ENCODE data around the gene ABCC11.

Gene ABCC11

DNA sequence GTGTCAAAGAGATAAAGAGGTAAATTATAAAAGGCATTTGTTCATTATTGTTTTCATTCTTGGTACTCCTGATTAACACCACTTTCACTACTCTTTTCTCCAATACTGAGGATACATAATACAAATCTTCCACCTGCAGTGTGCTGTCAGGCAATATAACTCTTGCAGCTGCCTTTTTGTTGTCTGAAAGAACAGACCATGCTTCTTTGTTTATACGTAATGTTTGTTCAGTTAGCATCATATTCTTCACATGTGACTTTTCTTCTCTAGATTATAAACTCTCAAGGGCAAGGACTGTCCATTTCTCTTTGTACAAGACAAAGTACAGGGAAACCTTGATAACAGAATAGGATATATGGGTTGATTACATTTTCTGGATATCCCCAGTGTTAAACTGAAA, 14.2 kb upstream of the ABCC11 start:
- POLR2A ChIA-PET: no interaction called here
- TF ChIP-seq, protein P1, sequence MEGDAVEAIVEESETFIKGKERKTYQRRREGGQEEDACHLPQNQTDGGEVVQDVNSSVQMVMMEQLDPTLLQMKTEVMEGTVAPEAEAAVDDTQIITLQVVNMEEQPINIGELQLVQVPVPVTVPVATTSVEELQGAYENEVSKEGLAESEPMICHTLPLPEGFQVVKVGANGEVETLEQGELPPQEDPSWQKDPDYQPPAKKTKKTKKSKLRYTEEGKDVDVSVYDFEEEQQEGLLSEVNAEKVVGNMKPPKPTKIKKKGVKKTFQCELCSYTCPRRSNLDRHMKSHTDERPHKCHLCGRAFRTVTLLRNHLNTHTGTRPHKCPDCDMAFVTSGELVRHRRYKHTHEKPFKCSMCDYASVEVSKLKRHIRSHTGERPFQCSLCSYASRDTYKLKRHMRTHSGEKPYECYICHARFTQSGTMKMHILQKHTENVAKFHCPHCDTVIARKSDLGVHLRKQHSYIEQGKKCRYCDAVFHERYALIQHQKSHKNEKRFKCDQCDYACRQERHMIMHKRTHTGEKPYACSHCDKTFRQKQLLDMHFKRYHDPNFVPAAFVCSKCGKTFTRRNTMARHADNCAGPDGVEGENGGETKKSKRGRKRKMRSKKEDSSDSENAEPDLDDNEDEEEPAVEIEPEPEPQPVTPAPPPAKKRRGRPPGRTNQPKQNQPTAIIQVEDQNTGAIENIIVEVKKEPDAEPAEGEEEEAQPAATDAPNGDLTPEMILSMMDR (IDR thresholded peaks at IDR 0.05; ENCODE audit: control extremely low read depth, extremely low read depth, low read depth, missing control alignments): no peak
- CTCF ChIA-PET: no interaction called here
- no peak for DNase-seq (ENCODE audit: extremely low spot score)

DNA sequence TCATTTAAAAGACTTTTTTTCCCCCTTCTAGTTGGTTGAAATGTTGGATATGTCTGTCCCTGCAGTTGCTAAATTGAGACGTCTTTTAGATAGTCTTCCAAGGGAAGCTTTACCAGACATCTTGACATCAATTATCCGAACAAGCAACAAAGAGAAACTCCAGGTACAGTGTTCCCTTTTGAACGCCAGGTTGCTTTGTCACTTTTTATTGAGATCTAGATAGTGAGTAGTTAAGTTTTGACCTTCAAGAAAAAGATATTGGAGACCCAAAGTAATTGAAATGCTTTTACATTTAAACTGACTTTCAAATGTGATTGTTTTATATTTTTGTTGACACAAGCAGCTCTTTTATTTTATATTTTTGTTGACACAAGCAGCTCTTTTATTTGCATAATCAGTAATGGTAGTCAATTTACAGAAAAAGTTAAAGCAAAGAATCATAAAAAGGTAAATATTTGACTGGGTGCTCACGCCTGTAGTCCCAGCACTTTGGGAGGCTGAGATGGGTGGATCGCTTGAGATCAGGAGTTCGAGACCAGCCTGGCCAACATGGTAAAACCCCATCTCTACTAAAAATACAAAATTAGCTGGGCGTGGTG, 9.3 kb upstream of the ABCC11 start:
- no peak for DNase-seq (ENCODE audit: extremely low spot score)
- TF ChIP-seq, protein P1 (IDR thresholded peaks at IDR 0.05; ENCODE audit: control extremely low read depth, extremely low read depth, low read depth, missing control alignments): no peak
- POLR2A ChIA-PET: no interaction called here
- CTCF ChIA-PET: interaction anchor here (0.9 to 1.3 kb wide), 2 partner anchors 10 to 366 kb away, joined by 3 to 8 read pairs; no protein-coding TSS in a partner anchor

DNA sequence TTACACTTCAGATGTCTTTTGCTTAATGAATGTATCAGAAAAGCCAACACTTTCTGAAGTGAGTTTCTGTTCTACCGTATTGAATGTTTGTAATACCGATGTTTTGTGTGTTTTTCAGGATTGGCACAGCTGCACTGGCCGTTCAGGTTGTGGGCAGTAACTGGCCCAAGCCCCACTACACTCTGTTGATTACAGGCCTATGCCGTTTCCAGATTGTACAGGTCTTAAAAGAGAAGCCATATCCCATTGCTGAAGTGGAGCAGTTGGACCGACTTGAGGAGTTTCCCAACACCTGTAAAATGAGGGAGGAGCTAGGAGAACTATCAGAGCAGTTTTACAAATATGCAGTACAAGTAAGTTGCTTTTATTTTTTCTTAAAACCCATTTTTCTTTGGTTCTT, 4.7 kb upstream of the ABCC11 start:
- DNase-seq (ENCODE audit: extremely low spot score): no peak
- TF ChIP-seq, protein P1 (IDR thresholded peaks at IDR 0.05; ENCODE audit: control extremely low read depth, extremely low read depth, low read depth, missing control alignments): no peak
- POLR2A ChIA-PET: no interaction called here
- CTCF ChIA-PET: interaction anchor here (1.1 to 2.5 kb wide), 3 partner anchors 15 to 50 kb away, joined by 5 to 8 read pairs (median 8); no protein-coding TSS in a partner anchor

DNA sequence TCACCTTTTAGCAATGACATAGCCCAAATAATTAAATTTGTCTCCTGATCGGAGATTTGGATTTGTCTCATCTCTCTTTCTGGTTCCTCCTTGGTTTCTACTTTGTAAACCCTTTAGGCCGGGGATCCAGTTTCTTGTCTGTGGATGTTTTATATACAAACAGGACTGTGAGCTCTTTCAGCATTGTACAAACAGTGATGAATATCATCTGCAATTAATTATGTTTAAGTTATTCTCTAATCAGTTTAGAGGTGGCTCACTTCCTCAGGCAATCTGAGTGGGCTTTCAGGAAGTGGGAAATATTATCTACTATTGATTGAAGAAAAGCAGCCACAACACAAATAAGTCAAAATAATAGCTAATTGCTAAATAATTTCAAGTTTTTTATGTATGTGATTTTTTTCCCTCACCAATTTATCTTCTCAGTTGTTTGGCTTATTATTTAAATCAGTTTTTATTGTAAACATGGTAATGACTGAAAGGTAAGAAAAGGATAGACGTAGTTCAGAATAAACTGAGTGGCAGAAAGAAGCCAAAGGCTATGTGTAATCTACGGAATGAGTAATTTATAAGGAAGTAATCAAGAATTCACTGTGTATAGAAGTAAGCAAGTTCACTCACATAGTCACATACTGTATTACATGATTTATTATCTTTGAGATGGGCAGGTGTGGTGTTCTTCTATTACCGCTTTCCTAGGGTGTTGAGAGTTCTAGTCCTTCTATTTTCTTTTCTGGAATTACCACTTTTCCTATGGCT, 3.4 kb upstream of the ABCC11 start:
- POLR2A ChIA-PET: no interaction called here
- TF ChIP-seq, protein P1 (IDR thresholded peaks at IDR 0.05; ENCODE audit: control extremely low read depth, extremely low read depth, low read depth, missing control alignments): no peak
- CTCF ChIA-PET: interaction anchor here (2.5 kb wide), 1 partner anchor 19 kb away, joined by 8 read pairs; no protein-coding TSS in a partner anchor
- no peak for DNase-seq (ENCODE audit: extremely low spot score)

DNA sequence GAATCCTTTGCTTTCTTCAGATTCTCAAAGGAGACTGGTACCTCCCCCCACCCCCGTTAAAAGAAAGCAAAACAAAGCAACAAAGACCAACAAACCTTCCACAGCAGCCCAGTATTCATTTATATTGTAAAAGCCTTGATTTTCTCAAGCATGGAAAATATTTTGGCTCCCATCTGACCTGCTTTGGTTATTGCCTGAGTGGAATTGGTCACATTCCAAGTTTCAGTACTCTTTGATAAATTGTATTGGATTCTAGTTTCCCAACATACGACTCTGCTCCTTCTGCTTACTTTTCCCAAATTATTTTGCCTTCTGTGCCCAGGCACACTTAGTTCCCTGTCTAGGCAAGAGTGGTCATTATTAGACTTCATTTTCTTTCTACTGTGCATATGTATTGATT, 1.3 kb downstream of the ABCC11 start:
- POLR2A ChIA-PET: no interaction called here
- TF ChIP-seq, protein P1 (IDR thresholded peaks at IDR 0.05; ENCODE audit: control extremely low read depth, extremely low read depth, low read depth, missing control alignments): no peak
- CTCF ChIA-PET: interaction anchor here (2.7 kb wide), 1 partner anchor 9 kb away, joined by 8 read pairs; no protein-coding TSS in a partner anchor
- DNase-seq (ENCODE audit: extremely low spot score): no peak

DNA sequence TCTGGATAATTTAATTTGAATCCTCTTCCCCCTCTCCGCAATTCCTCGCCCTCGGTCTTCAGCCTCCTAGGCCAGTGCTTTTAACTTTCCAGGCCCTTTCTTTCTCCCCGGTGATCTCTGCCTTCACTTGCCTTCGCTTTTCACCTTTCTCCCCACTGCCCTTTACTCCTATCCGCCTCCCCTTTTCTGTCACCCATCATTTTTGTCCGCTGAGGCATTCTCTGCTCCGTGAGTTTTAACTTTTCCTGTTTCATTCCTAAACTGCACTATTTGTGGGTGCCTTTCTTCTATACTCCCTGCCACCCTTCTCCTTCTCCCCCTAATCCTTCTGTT, 2.5 kb downstream of the ABCC11 start:
- DNase-seq (ENCODE audit: extremely low spot score): no peak
- CTCF ChIA-PET: no interaction called here
- TF ChIP-seq, protein P1 (IDR thresholded peaks at IDR 0.05; ENCODE audit: control extremely low read depth, extremely low read depth, low read depth, missing control alignments): no peak
- POLR2A ChIA-PET: no interaction called here
